NCI-H526 (cell line): ENCODE results near the gene MBTPS1.
"Not testable (repeated sequence)": the region's sequence is repeated elsewhere in the genome, so short reads cannot be mapped to it uniquely, and the experiment has no call there.

Experiments used
- DNase-seq, 2 experiments: peaks; one replicate each; lab custom pipeline; 2025; lab: John Stamatoyannopoulos, UW

MBTPS1 gene

DNA sequence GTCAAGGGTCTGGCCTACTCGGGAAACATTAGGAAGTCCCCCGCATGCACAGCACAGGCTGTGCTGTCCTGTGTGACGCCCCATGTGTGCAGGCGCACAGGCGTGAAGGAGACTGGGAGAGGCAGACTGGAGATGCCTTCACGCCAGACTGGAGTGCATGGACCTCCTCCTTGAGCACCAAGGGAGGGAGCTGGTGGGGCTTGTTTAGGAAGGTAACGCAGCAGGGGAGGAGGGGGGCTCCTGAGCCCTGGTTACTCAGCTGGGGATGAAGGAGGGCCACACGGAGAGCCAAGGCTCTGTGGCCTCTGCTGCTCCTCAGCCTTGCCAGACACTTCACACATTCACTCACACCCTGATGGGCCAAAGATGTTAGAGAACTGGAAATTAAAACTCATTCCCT lies 20.5 kb upstream of the MBTPS1 start:
- DNase-seq: no peak

DNA sequence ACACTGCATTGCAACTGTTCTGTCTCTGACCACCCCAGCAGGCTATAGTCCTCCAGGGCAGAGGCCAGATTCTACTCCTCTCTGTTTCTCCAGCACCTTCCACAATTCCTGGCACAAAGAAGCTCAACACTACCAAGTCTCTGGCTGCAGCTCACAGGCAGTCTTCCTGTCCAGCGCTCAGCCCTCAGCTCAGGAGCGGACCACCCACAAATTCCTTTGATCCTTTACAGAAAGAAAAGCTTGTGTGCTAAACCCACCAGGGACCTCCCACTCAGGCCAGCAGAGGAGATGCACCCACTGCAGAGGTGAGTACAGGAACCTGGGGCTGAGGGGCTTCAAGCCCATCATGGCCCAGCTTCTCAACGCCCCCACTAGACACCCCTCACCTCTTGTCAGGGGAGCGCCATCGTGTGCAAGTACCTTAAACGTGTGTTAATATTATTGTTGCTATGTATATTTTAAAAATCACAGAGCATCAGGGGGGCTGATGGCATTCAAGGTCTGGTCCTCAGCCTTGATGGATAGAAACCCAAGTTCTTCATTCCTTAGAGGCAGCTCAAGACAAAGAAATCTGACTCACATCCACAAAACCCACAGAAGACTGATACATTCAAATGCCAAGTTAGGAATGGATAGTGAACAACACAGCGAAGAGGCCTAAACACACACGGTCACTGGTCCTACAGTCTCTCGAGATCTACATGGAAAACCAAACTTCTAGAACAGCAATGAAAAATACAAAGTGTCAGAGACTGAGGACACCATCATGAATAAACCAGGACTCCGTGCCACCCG lies 19.8 kb upstream of the MBTPS1 start:
- DNase-seq: no peak

GRCh38 chr16:84132527-84133285 lies 16.0 kb upstream of the MBTPS1 start:
- DNase-seq: no peak

DNA sequence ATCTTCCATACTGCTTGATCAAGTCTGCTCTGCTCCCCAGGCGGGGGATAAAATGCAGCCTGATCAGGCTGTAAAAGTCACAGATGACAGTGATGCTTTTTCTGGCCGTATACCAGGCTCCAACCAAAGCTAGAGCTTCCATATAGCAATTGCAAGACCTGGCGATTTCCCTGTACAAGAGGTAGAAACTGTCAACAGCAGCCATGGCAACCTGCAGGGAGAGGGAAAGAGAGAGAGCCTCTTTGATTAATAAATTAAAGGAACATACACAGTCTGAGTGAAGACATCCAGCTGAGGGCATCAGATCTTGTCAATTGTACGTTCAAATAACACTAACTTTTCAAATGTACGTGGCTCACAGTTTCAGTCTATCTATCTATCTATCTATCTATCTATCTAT lies 14.4 kb upstream of the MBTPS1 start:
- no peak for DNase-seq

DNA sequence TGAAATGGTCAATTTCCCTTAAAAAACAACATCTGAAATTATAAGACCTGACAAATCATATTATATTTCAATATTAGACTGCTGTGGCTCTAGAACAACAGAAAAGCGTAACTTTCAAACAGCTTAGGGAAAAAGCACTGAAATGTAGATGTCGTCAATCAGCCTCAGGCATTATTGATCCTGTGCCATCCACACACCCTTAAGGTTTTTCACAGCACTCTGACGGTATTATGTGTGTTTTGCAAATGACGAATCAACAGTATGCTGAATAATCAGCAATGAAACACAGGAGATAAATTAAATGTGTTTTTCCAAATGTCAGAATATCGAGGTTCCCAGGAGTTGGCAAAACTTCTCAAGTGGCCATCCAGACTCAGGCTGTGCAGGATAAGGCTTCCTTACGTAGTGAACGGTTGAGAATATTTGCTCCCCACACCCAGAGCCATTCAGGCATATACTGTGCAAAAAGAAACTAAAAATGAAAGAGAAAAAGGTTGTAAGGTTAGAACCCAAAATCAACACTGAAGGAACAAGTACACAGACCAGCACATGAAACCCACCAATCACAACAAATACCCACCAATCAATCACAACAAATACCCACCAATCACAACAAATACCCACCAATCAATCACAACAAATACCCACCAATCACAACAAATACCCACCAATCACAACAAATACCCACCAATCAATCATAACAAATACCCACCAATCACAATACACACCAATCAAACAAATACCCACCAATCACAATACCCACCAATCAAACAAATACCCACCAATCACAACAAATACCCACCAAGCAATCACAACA lies 7.7 kb upstream of the MBTPS1 start:
- DNase-seq: no peak

DNA sequence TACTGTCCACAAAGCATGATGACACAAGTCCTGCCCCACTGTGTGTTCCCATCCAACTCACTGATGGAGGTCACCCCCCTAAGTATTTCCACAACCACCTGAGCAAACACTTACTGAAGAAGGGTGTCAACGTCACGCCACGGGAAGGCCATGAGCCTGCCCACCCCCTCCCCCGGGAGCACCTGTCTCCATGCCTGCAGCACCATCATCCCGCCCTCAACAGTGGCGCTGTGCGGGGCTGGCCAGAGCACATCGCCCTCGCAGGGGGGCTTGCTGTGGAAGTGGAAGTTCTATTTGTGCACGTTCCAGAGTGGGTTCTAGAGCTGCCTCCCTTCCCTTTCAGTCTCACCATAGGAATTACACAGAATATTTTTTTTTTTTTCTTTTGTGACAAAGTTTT lies 4.3 kb upstream of the MBTPS1 start:
- no peak for DNase-seq

DNA sequence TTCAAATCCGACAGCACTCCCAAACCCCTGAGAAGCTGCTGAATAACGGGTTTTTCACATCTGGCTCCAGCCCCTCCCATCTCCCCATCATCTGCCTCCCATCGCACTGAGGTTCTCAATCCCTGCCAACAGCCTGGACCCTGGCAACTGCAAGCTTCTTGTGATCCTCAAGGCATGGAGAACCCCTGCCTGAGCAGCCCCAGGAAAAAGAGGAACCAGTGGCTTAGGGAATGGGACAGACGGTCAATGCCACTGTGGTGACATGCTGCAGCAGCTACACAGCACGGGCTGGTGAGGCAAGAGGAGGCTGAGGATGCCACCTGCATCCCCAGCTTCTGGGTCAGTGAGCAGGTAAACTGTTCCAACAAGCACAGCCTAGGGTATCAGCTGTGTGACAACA lies 3.3 kb upstream of the MBTPS1 start:
- DNase-seq: no peak

DNA sequence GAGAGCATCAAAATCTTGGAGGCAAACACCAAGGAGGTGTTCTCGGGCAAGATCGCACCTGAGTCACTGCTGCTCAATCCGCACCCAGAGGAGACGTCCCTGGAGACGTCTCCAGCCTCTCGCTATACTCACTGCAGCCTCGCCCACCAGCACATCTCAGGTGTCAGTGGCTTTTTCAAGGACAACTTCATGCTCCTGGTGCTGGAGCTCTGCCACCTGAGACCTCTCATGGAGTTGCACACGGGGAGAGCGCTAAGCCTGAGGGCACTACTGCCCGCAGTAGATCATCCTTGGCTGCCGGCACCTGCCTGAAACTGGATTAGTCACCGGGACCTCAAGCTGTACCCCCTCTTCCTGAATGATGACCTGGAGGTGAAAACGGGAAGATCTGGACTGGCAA lies 2.6 kb upstream of the MBTPS1 start:
- no peak for DNase-seq

GRCh38 chr16:84118315-84118714 lies 1.6 kb upstream of the MBTPS1 start:
- DNase-seq: not testable (repeated sequence)

DNA sequence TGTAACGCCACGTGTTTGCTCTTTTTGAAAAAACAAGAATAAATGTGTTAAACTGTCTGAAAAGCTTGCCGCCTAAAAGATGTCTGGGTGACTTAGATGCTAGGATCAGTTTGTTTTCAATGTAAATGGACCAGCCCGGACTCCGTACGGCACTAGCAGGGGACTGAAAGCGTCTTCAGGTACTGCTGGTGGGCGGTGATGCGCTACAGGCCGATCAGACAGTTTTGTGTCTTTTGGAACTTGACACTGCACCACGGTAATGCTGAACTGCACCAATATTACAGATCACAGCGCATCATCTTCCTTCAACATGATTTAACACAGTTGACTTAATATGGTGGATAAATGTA lies 727 bp upstream of the MBTPS1 start:
- DNase-seq: no peak

- DNase-seq: peak in 1 of 2 experiments; percentile 72
Measured at GRCh38 chr16:84115919-84116719, 623 bp downstream of the MBTPS1 start.

- DNase-seq: not testable (repeated sequence)
Measured at GRCh38 chr16:84111949-84112348, 4.8 kb downstream of the MBTPS1 start.

- no peak for DNase-seq
Measured at GRCh38 chr16:84111525-84111924, 5.2 kb downstream of the MBTPS1 start.

DNA sequence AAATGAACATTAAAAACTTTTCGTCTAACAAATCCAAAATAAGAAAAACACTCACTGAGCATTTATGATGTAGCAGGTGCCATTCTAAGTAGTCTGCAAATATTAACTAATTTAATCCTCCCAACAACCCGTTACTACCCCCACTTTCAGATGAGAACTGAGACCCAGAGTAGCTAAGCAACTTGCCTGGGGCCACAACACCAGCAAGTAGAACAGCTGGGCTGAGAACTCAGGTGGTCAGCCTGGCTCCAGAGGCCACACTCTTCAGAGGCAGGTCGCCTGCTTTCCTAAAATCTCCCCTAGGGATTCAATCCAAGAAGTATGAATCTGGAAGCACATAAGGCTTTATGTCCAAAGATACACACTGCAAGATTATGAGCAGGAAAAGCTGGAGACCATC lies 6.2 kb downstream of the MBTPS1 start:
- no peak for DNase-seq

DNA sequence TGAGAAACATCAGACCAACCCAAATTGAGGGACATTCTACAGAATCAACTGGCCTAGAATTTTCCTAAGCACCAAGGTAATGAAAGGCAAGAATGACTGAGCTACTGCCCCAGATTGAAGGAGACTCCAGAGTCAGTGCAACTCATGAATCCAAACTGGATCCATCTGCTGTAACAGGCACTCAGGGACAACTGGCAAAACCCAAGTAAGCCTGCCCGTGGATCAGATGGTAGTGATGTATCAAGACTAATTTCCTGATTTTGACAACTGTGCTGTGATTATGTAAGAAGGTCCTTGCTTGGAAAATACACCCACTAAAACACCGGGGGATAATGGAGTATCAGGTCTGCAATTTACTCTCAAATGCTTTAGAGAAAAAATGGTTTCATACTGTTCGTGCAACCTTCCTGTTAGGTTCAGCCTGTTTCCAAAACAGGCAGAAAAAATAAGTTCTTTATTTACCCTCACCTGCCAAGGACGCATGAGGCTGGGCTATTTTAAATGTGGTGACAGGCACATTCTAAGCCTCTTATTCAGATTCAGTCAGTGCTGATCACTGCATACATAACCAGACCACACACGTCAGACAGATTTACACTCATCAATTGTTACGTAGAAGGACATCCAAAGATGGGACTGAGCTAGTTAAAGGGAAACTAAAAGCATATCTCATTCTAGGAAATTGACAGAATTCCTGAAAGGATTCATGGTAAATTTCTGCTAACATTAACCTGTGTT lies 7.0 kb downstream of the MBTPS1 start:
- no peak for DNase-seq

- DNase-seq: no peak
Measured at GRCh38 chr16:84107921-84108320, 8.8 kb downstream of the MBTPS1 start.

- no peak for DNase-seq
Measured at GRCh38 chr16:84105948-84106740, 10.6 kb downstream of the MBTPS1 start.

DNA sequence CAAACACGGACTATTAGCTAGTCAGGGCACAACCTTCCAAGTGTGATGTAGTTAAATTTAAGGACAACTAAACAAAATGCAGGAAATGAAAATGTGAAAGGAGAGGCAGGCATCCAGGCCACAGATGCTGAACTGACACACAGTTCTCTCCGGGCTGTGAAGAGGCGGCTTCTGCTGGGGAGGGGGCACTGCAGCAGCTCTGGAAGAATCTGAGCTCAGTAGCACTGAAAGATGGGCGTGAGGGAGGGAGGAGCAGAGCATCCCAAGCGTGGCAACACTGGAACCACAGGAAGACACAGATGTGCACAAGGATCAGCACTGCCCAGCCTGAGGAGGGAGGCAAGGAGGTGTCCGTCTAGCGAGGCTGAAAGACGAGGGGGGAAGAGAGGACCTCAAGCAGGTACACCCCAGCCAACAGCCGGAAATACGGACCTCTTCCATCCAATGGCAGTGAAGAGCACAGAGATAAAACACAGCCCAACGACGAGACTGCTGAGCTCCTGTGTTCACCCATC lies 11.4 kb downstream of the MBTPS1 start:
- no peak for DNase-seq

- no peak for DNase-seq
Measured at GRCh38 chr16:84104231-84104630, 12.5 kb downstream of the MBTPS1 start.

- DNase-seq: no peak
Measured at GRCh38 chr16:84103678-84104077, 13.1 kb downstream of the MBTPS1 start.
